Hematopoietic multipotent progenitor cell treated with erythropoietin and hydrocortisone succinate and interleukin-3 and kit ligand, for 4 days (in vitro differentiated cells): Measurements from ENCODE around the gene PPP1R15A.
"Not testable (repeated sequence)": the region's sequence is repeated elsewhere in the genome, so short reads cannot be mapped to it uniquely, and the experiment has no call there.

Experiments used
- DNase-seq: peaks from one replicate; pipeline ENCODE4 v3.0.0-alpha.2; 2015

The PPP1R15A gene

GRCh38 chr19:48918071-48918470, 45.9 kb downstream of the PPP1R15A start:
- DNase-seq = no peak

- peak; percentile 68 for DNase-seq
These were observed 46.6 kb downstream of the PPP1R15A start for GRCh38 chr19:48918801-48919247.

DNA sequence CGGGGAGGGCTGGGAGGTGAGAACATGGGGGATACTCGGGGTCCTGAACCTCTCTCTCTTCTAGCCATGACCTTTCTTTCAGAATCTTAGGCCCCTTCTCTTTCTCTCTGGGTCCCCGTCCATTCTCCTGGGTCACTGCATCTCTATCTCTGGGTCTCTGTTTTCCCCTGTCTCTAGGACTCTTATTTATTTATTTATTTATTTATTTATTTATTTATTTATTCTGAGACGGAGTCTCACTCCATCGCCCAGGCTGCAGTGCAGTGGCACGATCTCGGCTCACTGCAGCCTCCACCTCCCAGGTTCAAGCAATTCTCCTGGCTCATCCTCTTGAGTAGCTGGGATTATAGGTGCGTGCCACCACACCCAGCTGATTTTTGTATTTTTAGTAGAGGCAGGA, 47.0 kb downstream of the PPP1R15A start:
- not testable (repeated sequence) for DNase-seq

- DNase-seq = no peak
These were observed 48.7 kb downstream of the PPP1R15A start for GRCh38 chr19:48920949-48921348.

- no peak for DNase-seq
These were observed 49.7 kb downstream of the PPP1R15A start for GRCh38 chr19:48921721-48922500.

GRCh38 chr19:48922548-48923490, 50.6 kb downstream of the PPP1R15A start:
- no peak for DNase-seq

GRCh38 chr19:48925240-48925843, 53.1 kb downstream of the PPP1R15A start:
- DNase-seq = no peak
